ENCODE data around the gene GOLIM4.
"Not testable (repeated sequence)": the region's sequence is repeated elsewhere in the genome, so short reads cannot be mapped to it uniquely, and the experiment has no call there.

- TF ChIP-seq POLR2A (IDR thresholded peaks at IDR 0.05); CTCF (IDR thresholded peaks at IDR 0.05 in 4 of 5, conservative IDR thresholded peaks at IDR 0.05 in 1 of 5): not testable (repeated sequence)
Measured at GRCh38 chr3:168128463-168128862, 32.7 kb upstream of the GOLIM4 start.
